Hematopoietic multipotent progenitor cell treated with erythropoietin and hydrocortisone succinate and interleukin-3 and kit ligand, for 4 days (in vitro differentiated cells): Measurements from ENCODE around the gene HSD11B1.

Experiments used
- DNase-seq: peaks from one replicate; pipeline ENCODE4 v3.0.0-alpha.2; 2015

Gene HSD11B1

GRCh38 chr1:209756615-209757445 is 52.2 kb downstream of the HSD11B1 start:
- DNase-seq = peak; percentile 77

- DNase-seq = no peak
Measured at GRCh38 chr1:209758400-209758799, 53.8 kb downstream of the HSD11B1 start.

DNA sequence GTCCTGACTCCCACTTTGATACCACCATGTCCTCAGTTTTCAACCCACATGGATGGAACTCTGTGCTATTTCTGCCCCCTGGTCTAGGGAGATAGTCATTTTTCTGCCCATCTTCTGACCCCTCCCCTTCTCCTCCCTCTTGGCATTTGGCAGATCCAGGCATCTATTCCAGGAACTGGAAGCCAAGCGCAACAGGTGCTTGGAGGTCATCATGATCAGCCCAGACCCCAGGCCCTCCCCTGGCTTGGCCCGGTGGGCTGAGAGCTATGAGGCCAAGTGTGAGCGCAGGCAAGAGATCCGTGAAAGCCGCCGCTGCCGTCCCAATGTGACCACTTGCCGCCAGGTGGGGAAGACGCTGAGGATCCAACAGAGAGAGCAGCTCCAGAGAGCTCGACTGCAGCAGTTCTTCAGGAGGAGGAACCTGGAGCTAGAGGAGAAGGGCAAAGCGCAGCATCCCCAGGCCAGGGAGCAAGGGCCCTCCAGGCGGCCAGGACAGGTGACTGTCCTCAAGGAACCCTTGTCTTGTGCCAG is 55.2 kb downstream of the HSD11B1 start:
- DNase-seq = no peak

GRCh38 chr1:209761011-209761635 is 56.5 kb downstream of the HSD11B1 start:
- no peak for DNase-seq

- DNase-seq = peak; percentile 41
Measured at GRCh38 chr1:209766051-209766450, 61.4 kb downstream of the HSD11B1 start.

DNA sequence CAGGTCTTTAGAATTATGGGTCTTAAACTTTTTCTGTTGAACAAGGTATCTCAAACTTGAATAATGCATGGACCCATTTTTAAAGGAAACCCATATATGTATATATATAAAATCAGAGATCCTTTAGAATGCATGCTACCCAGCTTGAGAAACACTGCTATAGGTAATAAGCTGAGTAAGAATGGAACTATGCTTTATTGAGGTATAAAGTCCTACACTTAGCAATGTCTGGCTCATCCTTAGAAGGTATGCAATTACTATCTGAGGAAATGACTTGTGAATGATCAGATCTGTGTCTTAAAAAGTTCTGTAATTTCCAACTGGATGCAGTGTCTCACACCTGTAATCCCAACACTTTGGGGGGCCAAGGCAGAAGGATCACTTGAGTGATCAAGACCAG is 62.5 kb downstream of the HSD11B1 start:
- DNase-seq = no peak

DNA sequence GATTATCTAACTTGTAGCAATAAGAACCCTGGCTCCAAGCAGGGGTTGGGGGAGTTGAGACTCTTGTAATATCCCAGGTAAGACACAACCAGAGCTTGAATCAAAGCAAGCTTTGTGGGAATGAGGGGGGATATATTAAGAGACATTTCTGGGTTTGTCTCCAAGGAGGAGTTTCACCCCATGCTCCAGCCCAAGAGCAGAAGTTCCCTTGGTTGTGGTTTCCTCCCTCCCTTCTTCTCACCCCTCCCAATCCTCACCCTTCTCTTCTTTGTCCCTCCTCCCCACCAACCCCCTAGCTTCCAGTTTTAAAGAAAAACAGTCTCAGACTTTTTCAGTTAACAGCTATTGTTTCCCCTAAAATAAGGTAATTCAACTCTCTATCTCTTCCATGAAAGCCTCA is 63.1 kb downstream of the HSD11B1 start:
- peak; percentile 86 for DNase-seq

- peak; percentile 83 for DNase-seq
Measured at GRCh38 chr1:209768354-209768774, 63.7 kb downstream of the HSD11B1 start.

DNA sequence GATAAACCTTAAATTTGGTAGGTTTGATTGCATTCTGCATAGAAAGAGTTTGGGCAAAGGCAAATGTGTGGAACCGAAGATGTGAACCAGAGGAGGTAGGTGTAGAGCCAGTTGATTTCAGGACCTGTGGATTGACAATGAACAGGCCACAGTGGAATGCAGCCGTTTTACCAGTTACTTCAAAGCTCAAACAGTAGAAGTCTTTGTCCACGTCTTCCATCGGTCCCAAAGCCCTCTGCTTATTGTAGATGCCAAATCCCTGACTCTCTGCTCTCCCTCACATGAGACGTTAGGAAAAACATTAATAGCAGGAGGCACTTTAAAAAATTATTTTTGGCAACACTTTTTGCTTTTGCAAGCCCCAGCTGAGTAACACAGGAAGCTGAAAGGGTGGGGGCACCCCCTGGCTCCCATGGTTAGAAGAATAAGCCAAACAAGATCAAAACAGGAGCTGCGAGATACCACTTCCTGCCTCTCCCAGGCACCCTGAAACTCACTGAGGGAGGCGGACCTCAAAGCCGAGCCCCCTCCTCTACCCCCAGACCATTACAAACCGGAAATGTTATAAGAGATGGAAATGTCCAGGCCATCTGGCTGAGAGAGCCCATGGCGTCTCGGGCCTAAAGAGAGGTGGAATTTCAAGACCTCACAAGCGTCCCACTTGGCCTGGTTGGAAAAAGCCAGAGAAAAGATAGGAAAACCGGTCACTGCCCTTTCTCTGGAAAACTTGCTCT is 64.7 kb downstream of the HSD11B1 start:
- DNase-seq = peak; percentile 88

GRCh38 chr1:209769971-209770370 is 65.3 kb downstream of the HSD11B1 start:
- DNase-seq = peak; percentile 76

DNA sequence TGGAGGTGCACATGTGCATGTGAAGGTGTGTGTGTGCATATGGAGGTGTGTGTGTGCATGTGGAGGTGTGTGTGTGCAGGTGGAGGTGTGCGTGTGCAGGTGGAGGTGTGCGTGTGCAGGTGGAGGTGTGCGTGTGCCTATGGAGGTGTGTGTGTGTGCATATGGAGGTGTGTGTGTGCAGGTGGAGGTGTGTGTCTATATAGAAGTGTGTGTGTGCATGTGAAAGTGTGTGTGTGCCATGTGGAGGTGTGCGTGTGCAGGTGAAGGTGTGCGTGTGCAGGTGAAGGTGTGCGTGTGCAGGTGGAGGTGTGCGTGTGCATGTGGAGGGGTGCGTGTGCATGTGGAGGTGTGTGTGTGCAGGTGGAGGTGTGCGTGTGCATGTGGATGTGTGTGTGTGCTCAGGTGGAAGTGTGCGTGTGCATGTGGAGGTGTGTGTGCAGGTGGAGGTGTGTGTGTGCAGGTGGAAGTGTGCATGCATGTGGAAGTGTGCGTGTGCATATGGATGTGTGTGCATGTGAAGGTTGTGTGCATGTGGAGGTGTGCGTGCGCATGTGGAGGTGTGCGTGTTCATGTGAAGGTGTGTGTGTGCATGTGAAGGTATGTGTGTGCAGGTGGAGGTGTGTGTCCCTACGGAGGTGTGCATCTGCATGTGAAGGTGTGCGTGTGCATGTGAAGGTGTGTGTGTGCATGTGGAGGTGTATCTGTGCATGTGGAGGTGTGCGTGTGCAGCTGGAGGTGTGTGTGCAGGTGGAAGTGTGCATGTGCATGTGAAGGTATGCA is 66.2 kb downstream of the HSD11B1 start:
- DNase-seq = no peak

GRCh38 chr1:209772126-209772525 is 67.5 kb downstream of the HSD11B1 start:
- DNase-seq = peak; percentile 63

- no peak for DNase-seq
Measured at GRCh38 chr1:209774592-209774991, 69.9 kb downstream of the HSD11B1 start.

- DNase-seq = no peak
Measured at GRCh38 chr1:209775678-209776077, 71.0 kb downstream of the HSD11B1 start.

GRCh38 chr1:209777587-209777986 is 72.9 kb downstream of the HSD11B1 start:
- no peak for DNase-seq

DNA sequence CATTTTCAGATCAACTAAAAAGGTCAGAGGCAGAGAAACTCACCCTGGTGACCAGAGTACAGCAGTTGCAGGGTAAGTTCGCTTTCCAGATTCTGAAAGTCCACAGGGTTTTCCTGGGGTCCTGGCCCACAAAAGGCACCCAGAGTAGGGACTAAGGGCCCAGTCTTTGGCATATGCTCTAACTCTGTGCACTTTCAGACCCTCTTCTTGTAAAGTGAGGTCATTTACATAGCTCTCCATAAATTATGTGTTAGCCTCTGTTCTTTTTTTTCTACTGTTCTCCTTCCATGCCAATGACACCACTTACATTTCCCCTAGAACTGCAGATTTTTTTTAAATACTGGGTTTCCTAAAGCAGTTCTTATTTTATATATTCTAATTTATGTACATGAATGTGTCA is 73.5 kb downstream of the HSD11B1 start:
- no peak for DNase-seq

GRCh38 chr1:209780268-209780667 is 75.6 kb downstream of the HSD11B1 start:
- no peak for DNase-seq

GRCh38 chr1:209783386-209783785 is 78.7 kb downstream of the HSD11B1 start:
- DNase-seq = no peak
